Esophagus mucosa (tissue), 1 donor: Measurements from ENCODE around the gene ZBTB42. TPM values are rescaled to one million over a fixed set of nuclear protein-coding genes. Genes with fewer than 3 reads are reported as not detected.
"Not testable (repeated sequence)": the region's sequence is repeated elsewhere in the genome, so short reads cannot be mapped to it uniquely, and the experiment has no call there.

Experiments
- ATAC-seq: fragments of 200-7000 bp; cut with Tn5 transposase; one replicate; pipeline ENCODE4 v1.9.1; 2020
- total RNA-seq: library from RNA; stranded (reverse); gene quantifications from one replicate; pipeline ENCODE4 v1.2.4, GENCODE V29; 2023
- donor health status: DM: yes; HTN: yes; CAD: no.

The ZBTB42 gene
- total RNA-seq, 1 donor from 2014 or later: 6.4 TPM

DNA sequence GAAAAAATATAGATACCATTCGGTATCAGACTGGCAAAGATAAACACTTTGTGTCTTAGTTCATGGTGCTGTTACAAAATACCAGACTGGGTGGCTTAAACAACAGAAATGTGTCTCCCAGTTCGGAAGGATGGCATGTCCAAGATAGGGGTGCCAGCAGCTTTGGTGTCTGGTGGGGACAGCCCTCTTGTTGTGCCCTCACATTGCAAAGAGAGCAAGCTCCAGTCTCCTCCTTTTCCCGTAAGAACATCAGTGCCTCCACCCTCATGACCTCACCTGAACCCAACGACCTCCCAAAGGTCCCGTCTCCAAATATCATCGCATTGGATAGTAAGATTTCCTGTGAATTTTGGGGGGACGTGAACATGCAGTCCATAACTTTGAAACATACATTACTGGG, 12.4 kb downstream of the ZBTB42 start:
- no peak for ATAC-seq

DNA sequence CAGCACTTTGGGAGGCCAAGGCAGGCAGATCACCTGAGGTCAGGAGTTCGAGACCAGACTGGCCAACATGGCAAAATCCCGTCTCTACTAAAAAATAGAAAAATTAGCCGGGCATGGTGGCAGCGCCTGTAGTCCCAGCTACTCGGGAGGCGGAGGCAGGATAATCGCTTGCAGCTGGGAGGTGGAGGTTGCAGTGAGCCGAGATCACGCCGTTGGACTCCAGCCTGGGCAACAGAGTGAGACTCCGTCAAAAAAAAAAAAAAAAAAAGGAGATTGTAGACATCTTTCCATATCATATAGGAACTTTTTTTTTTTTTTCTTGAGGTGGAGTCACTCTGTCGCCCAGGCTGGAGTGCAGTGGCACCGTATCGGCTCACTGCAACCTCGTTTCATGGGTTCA, 13.8 kb downstream of the ZBTB42 start:
- ATAC-seq: not testable (repeated sequence)

DNA sequence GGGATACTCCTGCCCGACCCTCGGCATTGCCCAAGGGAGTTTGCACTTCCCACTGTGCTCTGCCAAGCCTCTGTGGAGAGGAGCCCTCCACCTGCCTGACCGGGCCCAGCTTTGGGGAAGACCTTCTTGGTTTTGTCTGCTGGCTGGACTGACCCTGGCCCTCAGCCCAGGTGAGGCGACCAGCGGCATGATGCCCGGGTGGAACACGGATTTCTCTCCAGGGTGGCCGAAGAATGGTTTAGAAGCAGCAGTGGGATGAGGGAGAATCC, 15.6 kb downstream of the ZBTB42 start:
- ATAC-seq: no peak

DNA sequence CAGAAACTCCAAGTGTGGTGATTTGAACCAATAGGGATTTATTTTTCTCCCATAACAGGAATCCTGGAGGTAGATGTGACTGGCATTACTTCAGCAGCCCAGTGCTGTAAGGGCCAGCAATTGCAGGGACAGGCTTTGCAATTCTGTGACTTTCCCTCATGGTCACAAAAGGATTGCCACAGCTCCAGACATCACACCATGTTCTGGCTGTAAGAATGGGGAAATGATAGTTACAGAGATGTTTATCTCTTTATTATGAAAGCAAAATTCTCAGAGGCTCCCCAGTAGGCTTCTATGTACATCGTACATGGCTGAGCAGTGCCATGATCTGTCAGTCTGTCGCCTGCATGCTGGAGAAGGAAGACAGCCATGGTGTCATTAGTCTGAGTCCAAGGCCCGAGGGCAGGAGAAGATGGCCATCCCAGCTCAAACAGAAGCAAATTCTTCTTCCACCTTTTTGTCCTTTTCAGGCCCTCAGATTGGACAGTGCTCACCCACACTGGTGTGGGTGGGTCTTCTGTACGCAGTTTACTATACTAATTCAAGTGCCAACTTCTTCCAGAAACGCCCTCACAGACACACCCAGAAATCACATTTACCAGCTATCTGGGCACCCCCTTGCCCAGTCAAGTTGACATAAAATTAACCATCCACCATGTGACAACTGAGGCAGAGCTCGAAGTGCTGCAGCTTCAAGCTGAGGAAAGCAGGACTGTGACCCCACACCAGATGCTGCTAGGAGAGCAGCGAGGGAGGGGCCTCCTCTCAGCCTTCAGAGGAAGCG, 17.2 kb downstream of the ZBTB42 start:
- no peak for ATAC-seq

DNA sequence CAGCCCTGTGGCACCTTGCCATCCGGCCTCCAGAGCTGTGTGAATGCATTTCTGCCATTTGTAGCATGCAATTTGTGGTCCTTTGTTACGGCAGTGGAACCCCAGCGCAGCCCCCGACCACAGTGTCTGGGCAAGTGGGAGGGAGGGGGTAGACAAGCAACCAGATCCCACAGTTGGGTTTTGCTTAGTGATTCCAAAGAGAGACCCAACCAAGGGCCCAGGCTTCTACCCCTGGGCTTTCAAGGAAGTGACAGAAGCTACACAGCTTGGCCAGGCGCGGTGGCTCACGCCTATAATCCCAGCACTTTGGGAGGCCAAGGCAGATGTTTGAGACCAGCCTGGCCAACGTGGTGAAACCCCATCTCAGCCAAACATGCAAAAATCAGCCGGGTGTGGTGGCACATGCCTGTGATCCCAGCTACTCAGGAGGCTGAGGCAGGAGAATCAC, 17.8 kb downstream of the ZBTB42 start:
- ATAC-seq: no peak

DNA sequence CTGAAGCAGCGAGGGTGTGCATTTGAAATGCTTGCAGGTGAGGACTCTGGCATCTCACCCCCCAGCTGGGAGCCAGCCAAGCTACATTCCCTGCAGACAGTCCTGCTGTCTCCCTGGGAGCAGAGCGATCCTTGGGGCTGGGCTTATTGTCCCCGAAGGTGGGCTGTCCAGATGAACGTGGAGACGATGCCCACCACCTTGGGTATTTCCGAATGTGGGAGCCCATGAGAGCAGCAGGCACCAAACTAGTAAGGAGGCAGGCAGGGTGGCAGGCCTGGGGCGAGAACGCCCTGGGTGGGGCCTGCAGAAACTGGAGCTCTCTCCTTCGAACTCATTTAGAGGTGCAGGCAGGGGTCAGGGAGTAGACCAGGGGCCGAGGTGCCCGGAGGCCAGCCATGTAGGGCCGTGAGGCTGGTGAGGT, 18.5 kb downstream of the ZBTB42 start:
- no peak for ATAC-seq

DNA sequence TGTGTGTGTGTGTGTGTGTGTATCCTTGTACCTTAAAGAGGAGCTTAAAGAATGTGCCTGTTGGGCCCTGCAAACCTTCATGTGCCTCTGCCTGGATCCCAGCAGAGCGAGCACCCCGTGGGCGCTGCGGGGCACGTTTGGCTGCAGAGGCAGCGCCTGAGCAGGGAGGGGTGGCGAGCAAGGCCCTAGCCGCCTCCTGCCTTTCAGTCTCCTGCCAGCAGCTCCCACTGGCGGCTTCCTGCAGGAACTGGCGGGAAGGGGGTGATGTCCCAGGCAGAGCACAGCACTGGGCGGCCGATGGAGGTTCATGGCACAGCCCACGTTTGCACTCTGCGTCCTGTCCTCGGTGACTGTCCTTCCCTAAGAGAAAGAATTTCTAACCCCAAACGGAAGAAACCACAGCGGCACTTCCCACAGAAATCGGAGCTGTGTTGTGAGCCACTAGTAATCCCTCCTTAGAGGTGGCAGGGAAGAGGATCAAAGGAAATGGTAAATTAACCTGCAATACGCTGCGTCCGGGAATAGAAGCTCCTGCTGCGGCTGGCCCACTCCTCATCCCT, 19.8 kb downstream of the ZBTB42 start:
- ATAC-seq: peak; percentile 48

DNA sequence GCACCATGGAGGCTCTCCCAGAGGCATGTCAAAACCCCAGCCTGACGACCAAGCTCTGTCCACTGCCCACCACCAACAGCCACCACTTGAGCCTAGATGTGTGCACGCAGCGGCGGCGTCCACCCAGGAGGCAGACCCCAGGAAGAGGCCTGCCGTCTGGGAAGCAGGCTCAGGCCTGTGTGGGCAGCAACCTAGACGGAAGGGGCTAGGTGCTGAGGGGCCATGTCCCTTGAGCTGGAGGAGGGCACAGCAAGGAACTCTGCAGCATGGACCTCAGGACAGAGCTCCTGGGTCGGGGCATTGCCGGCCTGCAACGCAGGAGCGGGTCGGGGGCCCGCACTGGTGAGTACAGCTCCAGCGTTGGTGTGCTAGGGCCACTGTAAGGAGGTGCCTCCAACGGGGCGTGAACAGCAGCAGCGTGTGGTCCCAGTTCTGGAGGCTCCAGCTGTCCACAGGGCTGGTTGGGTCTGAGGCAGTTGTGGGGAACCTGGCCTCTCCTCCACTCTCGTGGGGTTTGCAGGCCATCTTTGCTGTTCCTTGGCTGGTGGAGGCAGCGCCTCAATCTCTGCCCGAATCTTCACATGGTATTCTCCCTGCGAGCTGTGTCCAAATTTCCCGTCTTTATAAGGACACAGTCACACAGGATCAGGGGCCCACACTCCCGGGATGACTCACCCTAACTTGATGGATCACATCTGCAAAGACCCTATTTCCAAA, 20.5 kb downstream of the ZBTB42 start:
- no peak for ATAC-seq

DNA sequence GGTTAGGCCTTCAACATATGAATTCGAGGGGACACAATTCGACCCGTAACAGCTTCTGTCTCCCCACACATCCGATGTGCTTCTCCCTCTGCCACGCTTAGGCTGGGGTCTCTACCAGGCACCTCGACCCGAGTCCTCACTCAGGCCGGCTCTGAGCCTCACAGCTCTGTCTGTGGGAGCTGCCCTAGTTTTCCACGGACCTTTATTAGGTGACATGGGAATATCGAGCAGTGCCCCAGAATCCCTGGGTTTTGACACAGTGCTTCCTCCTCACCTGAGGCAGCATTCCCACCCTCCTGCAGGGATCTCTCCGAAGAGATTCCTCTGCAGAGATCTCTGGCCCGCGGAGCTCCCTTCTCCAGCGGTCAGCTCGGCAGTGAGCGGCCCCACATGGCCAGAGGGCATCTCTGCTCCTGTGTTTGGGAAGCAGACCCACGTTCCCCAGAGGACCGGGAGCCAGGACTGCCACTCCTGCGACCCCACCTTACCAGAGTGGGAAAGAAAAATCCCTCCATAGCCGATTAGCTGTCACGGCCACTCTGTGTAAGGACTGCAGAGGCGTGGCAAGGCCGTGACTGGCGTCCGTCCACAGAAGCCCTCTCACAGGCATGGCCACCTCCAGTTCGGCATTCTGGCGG, 21.2 kb downstream of the ZBTB42 start:
- ATAC-seq: no peak

DNA sequence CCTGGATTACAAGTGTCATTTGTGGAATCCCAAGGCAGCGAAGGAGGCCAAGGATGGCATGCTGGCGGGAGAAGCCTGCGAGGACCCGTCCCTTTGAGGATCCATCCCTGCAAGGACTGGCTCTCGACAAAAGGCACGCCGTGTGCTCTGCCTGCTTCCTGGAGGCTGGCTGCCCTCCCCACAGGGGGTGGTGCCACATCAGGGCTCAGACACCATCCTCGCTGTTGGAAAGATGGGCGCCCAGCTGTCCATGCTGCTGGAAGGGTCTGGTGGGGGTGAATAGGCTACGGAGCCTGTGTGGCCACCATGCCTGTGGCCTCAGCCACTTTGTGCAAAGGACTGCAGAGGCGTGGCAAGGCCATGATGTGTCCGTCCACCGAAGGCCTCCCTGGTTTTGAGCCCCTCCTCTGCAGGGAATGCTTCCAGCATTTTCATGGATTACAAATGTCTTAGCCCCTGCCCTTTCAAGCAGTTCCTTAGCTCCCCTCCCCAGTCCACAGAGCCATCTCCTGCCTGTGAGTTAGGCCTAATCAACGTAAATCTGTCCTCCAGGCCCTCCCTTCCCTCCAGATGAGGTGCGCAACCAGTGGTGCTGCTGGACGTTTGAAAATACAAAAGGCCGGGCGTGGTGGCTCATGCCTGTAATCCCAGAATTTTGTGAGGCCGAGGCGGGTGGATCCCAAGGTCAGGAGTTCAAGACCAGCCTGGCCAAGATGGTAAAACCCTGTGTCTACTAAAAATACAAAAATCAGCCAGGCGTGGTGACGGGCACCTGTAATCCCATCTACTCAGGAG, 22.1 kb downstream of the ZBTB42 start:
- ATAC-seq: no peak

DNA sequence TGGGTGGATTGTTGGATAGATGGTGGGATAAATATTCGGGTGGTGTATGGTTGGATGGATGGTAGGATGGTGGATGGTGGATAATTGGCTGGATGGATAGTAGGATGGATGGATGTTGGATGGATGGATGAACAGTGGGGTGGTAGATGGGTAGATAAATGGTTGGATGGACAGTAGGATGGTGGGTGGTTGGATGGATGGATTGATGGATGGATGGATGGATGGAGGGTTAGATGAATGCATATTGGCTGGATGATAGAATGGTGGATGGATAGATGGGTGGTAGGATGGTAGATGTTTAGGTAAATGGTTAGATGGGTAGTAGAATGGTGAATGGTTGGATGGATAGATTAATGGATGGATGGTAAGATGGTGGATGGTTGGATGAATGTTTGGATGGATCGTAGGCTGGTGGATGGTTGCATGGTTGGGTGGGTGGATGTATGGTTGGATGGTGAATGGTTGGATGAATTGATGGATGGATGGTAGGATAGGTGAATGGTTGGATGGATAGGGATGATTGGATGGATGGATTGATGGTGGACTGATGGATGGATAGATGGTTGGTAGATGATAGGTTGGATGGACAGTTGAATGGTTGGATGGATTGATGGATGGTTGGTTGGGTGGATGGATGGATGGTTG, 23.6 kb downstream of the ZBTB42 start:
- no peak for ATAC-seq

DNA sequence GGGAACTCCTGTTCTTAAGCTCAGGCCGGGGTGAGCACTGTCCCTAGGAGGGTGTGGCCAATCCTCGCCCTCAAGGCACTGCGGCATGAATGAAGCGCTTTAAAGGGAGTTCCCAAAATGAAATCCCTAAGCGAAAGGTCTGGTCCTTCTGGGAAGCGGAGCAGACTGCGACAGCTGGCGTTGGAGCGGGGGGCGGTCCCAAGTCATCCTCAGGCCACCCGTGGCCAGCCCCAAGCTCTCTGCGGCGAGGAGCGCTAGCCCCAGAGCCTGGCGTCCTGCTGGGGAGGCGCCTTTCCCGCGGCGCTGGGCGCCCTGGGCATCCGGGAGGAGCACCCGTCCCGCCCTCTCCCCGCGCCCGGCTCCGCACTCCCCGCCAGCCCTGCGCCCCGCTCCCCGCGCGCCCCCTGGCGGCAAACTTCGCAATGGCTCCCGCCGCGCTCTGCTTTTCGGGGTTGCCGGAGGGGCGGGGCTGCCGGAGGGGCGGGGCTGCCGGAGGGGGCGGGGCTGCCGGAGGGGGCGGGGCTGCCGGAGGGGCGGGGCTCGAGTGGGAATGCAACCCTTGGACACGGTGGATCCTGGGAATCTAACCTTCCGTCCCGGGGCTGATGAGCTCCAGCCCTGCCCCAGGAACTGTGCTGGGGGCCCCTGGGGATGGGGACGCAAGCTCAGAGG, 25.4 kb downstream of the ZBTB42 start:
- peak; percentile 93 for ATAC-seq

DNA sequence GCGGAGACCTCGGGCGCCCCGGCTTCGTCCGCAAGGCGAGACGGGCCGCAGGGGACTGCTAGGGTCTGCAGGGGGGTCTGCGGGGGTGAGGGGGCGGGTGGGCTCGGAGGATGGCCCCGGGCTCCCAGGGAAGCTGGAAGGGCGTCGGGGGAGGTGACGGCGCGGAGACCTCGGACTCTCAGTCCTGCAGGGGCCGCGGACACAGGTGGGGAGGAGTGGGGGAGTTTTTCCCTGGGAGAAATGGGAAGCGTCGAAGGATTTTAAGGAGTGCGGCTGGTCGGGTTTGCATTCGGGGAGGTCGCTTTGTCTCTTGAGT, 25.9 kb downstream of the ZBTB42 start:
- ATAC-seq: no peak

DNA sequence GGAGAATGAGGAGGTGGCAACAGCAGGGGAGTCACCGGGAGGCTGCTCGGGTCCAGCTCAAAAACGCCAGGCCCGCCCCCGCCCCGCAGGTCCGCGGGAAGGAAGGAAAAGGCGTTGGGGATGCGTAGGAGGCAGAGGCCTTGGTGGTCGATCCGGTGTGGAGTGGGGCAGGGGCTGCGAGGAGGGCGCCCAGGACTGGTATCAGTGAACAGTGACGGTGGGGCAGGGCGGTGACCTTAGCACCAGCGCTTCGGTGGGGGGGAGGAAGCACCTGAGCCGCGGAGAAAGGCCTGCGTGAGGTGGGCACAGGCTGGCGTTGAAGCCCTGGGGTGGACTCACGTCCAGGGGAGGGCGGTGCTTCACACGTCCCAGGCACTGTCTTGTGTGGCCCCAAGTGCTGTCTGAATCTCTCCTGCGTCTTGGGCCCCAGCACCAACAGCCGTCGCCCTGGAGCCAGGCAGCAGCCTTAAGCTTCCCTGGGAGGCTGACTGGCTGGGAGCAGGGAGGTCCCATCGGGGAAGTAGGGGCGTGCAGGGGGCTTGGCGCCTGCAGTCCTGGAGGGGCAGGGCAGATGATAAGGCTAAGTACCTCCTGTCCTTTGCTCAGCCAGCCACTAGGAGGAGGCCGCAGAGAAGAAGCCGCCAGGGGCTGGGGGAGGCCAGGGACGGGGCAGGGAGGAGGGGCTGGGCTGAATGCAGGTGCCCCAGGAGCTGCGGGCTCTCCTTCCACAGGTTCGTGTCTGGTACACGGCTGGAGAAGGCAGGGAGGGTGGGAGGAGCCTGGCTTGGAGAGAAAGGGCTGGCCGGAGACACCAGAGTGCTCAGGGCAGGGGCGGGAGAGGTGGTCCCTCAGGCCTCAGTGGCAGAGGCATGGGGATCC, 26.5 kb downstream of the ZBTB42 start:
- ATAC-seq: peak; percentile 29

DNA sequence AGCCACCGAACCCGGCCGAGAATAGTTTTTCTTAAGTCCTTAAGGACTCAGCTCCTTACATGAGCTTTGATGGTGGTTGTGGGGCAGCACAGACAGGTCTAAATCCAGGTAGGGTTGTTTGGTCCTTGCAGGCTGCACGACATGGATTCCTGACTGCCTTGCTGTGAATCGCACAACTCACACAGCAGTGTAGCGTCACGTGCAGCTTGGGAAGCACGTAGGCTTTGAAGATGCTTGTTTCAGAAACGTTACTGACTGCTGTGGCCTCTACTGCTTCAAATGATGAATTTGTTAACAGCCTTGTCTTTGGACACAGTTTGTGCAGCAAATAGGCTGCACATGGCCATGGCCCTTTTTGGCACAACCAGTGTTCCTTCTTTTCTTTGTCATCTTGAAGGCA, 29.9 kb downstream of the ZBTB42 start:
- ATAC-seq: no peak

DNA sequence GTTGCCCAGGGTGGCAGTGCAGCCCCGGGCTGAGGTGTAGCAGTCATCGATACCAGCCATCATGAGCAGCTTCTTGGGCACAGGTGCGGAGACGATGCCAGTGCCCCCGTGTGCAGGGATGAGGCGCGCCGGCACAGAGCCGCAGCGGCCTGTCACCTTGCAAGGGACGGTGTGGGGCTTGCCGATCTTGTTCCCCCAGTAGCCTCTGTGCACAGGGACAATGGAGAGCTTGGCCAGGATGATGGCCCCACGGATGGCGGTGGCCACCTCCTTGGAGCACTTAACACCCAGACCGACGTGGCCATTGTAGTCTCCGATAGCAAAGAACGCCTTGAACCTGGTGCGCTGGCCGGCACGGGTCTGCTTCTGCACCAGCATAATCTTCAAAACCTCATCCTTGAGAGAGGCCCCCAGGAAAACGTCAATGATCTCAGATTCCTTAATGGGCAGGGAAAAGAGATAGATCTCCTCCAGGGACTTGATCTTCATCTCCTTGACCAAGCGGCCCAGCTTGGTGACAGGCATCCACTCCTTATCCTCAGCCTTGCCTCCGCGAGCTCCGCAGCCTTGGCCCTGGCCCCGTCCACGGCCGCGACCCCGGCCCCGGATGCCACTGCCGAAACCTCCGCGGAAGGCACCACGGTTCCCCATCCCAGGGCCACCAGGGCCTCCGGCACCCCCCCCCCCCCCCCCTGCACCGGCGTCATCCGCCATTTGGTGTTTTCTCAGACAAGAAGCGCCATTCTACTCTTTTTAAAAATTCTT, 35.5 kb downstream of the ZBTB42 start:
- ATAC-seq: not testable (repeated sequence)

DNA sequence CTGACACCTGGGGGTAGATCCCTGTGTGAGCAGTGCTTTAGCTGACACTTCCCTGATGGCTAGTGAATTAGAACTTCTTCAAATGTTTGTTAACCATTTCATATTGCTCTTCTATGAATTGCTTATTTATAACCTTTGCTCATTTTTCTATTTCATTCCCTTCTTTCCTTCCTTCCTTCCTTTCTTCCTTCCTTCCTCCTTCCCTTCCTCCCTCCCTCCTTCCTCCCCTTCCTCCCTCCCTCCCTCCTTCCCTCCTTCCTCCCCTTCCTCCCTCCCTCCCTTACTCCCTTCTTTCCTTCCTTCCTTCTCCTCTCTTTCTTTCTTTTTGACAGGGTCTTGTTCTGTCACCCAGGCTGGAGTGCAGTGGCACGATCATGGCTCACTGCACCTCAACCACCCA, 40.8 kb downstream of the ZBTB42 start:
- no peak for ATAC-seq

DNA sequence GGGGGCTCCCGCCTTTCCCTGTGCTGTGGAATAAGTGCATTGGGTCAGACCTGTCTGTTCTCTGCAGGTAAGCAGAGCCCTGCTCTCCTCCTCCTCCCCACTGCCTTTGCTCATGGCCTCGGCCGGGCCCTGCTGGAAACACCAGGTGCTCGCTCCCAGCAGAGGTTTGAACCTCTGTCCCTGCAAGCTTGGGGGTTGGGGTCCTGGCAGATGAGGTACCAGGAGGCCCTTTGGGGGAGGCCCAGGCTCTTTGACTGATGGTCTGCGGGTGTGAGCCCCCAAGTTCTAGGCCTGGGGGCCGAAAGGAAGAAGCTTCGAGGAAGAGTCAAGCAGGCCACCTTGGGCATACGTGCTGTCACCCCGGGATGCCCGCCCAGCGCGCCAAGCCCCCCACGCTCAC, 42.1 kb downstream of the ZBTB42 start:
- peak; percentile 9 for ATAC-seq

DNA sequence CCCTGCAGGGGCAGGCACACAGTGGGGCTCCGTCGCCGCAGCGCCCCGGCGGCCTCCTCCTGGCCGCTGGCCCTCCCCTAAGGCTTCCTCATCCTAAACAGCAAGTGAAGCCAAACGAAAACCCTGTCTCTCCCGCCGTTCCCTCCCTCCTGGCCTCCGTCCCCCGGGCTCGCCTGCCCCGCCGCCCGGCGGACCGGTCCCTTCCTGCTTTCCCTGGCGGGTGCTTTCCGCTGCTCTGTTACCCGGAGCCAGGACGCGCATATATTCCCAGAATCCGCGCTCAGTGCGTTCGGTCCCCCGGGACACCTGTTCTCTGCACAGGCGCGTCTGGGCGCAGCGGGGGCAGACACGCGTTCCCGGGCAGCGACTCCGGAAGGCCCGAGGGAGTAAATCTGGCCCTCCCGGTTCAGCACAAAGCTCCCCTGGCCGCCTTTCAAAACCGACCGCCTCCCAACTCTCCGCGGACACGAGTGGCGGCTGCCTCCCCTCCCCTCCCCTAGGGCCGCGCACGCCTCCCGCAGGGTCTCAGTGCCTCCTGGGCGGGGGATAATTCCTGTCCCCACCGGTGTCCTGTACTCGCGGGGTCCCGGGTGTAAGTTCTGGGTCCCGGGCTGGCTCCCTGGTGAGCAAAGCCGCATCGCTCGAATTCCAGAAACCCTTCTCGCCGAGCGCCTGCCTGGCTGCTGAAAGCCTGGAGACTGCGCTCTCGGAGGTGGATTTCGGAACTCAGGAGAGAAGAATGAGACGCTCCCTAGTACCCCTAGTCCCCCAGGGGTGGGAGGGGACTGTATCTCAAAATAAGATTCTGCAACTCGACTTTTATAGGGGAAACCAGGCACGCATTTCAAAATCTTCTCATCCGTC, 42.8 kb downstream of the ZBTB42 start:
- peak; percentile 38 for ATAC-seq
